ENCODE results near the gene NAA35.

DNA sequence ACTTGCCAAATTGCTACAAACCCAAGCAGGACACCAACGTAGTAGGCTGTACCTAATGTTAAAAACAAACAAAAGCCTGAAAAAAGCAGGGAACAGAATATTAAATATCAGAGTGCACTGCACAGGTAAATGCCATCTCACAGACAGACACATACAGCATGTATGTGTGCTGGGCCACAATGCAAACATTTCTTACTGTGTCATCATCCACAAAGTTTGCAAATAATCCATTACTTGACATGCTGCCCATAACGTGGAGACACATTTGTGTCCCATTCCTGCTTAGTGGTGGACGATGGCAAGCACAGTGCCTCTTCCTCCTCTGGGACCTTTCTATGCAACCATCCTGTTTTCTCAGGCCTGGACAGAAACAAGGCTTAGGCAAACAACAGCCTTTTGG is 113.7 kb downstream of the NAA35 start:
- TF ChIP-seq, protein P1, sequence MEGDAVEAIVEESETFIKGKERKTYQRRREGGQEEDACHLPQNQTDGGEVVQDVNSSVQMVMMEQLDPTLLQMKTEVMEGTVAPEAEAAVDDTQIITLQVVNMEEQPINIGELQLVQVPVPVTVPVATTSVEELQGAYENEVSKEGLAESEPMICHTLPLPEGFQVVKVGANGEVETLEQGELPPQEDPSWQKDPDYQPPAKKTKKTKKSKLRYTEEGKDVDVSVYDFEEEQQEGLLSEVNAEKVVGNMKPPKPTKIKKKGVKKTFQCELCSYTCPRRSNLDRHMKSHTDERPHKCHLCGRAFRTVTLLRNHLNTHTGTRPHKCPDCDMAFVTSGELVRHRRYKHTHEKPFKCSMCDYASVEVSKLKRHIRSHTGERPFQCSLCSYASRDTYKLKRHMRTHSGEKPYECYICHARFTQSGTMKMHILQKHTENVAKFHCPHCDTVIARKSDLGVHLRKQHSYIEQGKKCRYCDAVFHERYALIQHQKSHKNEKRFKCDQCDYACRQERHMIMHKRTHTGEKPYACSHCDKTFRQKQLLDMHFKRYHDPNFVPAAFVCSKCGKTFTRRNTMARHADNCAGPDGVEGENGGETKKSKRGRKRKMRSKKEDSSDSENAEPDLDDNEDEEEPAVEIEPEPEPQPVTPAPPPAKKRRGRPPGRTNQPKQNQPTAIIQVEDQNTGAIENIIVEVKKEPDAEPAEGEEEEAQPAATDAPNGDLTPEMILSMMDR (IDR thresholded peaks at IDR 0.05) = no peak
- TF ChIP-seq POLR2A (IDR thresholded peaks at IDR 0.05) = no peak
